SK-N-SH treated with all-trans-retinoic acid at 6 μM for 48 hours (cell line): ENCODE data around the gene CCDC187.

Experiments
- ATAC-seq: fragments of 200-7000 bp; cut with Tn5 transposase; 3 replicates; pipeline ENCODE4 v1.9.1; 2020; ENCODE audit warnings: mild to moderate bottlenecking, moderate library complexity
- ARNTL ChIP-seq: fragments of 450-650 bp; formaldehyde crosslinking; IDR thresholded peaks from 2 replicates; pipeline ENCODE4 v1.5.0; 2020; ENCODE audit warnings: low read depth, mild to moderate bottlenecking, moderate library complexity, borderline replicate concordance
- BACH2 ChIP-seq: fragments of 250-450 bp; sonication (Bioruptor Pico); IDR thresholded peaks from 2 replicates; pipeline ENCODE4 v1.9.0; 2021; ENCODE audit warnings: mild to moderate bottlenecking, borderline replicate concordance
- CSDC2 ChIP-seq: fragments of 250-450 bp; sonication (Bioruptor Pico); IDR thresholded peaks from 2 replicates; pipeline ENCODE4 v1.5.0; 2020; ENCODE audit warnings: mild to moderate bottlenecking, moderate library complexity
- ESRRG ChIP-seq: fragments of 250-450 bp; sonication (Bioruptor Pico); IDR thresholded peaks from 2 replicates; pipeline ENCODE4 v1.6.1; 2021; ENCODE audit warnings: mild to moderate bottlenecking
- GLIS3 ChIP-seq: fragments of 250-450 bp; sonication (Bioruptor Pico); IDR thresholded peaks from 2 replicates; pipeline ENCODE4 v1.5.0; 2020; ENCODE audit warnings: mild to moderate bottlenecking, moderate library complexity
- OSR1 ChIP-seq: fragments of 250-450 bp; sonication (Bioruptor Pico); IDR thresholded peaks from 2 replicates; pipeline ENCODE4 v1.8.0; 2022; ENCODE audit warnings: moderate library complexity, mild to moderate bottlenecking, inconsistent platforms
- PPARA ChIP-seq: fragments of 250-450 bp; sonication (Bioruptor Pico); IDR thresholded peaks from 2 replicates; pipeline ENCODE4 v1.5.0; 2020; ENCODE audit warnings: mild to moderate bottlenecking, borderline replicate concordance
- SNAI2 ChIP-seq: fragments of 250-450 bp; sonication (Bioruptor Pico); IDR thresholded peaks from 2 replicates; pipeline ENCODE4 v1.5.0; 2020; ENCODE audit warnings: mild to moderate bottlenecking, moderate library complexity
- TCF4 ChIP-seq: fragments of 250-450 bp; sonication (Bioruptor Pico); IDR thresholded peaks from 2 replicates; pipeline ENCODE4 v1.8.0; 2021; ENCODE audit warnings: mild to moderate bottlenecking, moderate library complexity, borderline replicate concordance
- ZC3H10 ChIP-seq: fragments of 250-450 bp; sonication (Bioruptor Pico); IDR thresholded peaks from 2 replicates; pipeline ENCODE4 v1.5.1; 2021; ENCODE audit warnings: mild to moderate bottlenecking, moderate library complexity
- ZFP30 ChIP-seq: fragments of 450-650 bp; formaldehyde crosslinking; IDR thresholded peaks from 2 replicates; pipeline ENCODE4 v1.5.0; 2022; ENCODE audit warnings: mild to moderate bottlenecking, moderate library complexity
- ZNF565 ChIP-seq: fragments of 450-650 bp; formaldehyde crosslinking; conservative IDR thresholded peaks from 2 replicates; pipeline ENCODE4 v1.5.0; 2020; ENCODE audit warnings: low read depth, mild to moderate bottlenecking, moderate library complexity
- ZNF70 ChIP-seq: fragments of 450-650 bp; formaldehyde crosslinking; IDR thresholded peaks from 2 replicates; pipeline ENCODE4 v1.5.0; 2020; ENCODE audit warnings: mild to moderate bottlenecking, moderate library complexity
- ZNF8 ChIP-seq: fragments of 450-650 bp; formaldehyde crosslinking; IDR thresholded peaks from 2 replicates; pipeline ENCODE4 v1.5.0; 2020; ENCODE audit warnings: mild to moderate bottlenecking, moderate library complexity
- TF ChIP-seq, protein P1 (sequence below): fragments of 250-450 bp; sonication (Bioruptor Pico); IDR thresholded peaks from 2 replicates; pipeline ENCODE4 v1.5.1; 2021; ENCODE audit warnings: mild to moderate bottlenecking, moderate library complexity
- TF ChIP-seq, protein P2 (sequence below): fragments of 250-450 bp; sonication (Bioruptor Pico); IDR thresholded peaks from 2 replicates; pipeline ENCODE4 v1.5.0; 2020; ENCODE audit warnings: mild to moderate bottlenecking, moderate library complexity
- TF ChIP-seq, protein P3 (sequence below): fragments of 250-450 bp; sonication (Bioruptor Pico); IDR thresholded peaks from 2 replicates; pipeline ENCODE4 v1.8.0; 2020; ENCODE audit warnings: mild to moderate bottlenecking, moderate library complexity, borderline replicate concordance
- TF ChIP-seq, protein P4 (sequence below): fragments of 250-450 bp; sonication (Bioruptor Pico); IDR thresholded peaks from 2 replicates; pipeline ENCODE4 v1.5.1; 2020; ENCODE audit warnings: low read depth, mild to moderate bottlenecking, moderate library complexity

CCDC187 gene

DNA sequence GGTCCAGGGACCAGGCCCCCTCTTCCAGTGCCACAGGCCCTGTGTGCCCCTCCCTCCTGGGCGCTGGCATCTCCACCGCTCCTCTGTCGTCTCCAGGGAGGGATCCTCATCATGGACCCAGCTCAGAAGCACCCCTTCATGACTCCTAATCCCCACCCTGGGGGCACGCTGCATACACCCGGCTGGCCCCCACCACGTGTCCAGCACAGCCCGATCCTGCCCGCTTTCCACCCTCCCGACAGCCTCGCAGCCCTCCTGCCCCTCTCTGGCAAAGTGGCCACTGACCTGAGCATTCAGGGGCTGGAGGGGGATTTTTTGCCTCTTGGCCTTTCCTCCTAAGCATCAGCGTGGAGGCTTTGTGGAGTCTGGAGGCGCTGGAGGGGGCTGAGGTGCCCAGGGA is 1.4 kb downstream of the CCDC187 start:
- ATAC-seq = no peak
- TF ChIP-seq OSR1 (CRISPR knock-in tag) = no peak
- TF ChIP-seq, protein P1, sequence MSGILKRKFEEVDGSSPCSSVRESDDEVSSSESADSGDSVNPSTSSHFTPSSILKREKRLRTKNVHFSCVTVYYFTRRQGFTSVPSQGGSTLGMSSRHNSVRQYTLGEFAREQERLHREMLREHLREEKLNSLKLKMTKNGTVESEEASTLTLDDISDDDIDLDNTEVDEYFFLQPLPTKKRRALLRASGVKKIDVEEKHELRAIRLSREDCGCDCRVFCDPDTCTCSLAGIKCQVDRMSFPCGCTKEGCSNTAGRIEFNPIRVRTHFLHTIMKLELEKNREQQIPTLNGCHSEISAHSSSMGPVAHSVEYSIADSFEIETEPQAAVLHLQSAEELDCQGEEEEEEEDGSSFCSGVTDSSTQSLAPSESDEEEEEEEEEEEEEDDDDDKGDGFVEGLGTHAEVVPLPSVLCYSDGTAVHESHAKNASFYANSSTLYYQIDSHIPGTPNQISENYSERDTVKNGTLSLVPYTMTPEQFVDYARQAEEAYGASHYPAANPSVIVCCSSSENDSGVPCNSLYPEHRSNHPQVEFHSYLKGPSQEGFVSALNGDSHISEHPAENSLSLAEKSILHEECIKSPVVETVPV = no peak
- TF ChIP-seq, protein P2, sequence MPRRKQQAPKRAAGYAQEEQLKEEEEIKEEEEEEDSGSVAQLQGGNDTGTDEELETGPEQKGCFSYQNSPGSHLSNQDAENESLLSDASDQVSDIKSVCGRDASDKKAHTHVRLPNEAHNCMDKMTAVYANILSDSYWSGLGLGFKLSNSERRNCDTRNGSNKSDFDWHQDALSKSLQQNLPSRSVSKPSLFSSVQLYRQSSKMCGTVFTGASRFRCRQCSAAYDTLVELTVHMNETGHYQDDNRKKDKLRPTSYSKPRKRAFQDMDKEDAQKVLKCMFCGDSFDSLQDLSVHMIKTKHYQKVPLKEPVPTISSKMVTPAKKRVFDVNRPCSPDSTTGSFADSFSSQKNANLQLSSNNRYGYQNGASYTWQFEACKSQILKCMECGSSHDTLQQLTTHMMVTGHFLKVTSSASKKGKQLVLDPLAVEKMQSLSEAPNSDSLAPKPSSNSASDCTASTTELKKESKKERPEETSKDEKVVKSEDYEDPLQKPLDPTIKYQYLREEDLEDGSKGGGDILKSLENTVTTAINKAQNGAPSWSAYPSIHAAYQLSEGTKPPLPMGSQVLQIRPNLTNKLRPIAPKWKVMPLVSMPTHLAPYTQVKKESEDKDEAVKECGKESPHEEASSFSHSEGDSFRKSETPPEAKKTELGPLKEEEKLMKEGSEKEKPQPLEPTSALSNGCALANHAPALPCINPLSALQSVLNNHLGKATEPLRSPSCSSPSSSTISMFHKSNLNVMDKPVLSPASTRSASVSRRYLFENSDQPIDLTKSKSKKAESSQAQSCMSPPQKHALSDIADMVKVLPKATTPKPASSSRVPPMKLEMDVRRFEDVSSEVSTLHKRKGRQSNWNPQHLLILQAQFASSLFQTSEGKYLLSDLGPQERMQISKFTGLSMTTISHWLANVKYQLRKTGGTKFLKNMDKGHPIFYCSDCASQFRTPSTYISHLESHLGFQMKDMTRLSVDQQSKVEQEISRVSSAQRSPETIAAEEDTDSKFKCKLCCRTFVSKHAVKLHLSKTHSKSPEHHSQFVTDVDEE (CRISPR knock-in tag) = no peak
- no peak for TF ChIP-seq ARNTL (CRISPR knock-in tag)
- TF ChIP-seq ESRRG (CRISPR knock-in tag) = no peak
- TF ChIP-seq TCF4 (CRISPR knock-in tag) = no peak

DNA sequence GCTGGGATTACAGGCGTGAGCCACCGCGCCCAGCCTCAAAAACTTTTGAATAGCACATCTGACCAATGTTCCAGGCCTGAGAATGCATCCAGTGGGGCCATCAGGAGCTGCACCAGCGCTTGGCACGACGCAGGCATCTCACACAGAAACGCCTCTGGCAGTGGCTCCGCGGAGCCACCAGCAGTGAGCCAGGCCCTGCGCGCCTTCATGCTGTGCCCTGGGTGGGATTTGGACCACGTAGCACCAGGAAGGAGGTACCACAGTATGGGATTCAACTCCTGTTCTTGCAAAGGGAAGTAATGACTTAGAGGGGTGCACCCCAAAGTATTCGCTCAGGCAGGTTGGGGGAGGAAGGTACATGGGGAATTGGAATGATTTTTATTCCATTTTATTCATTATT is 3.0 kb downstream of the CCDC187 start:
- no peak for ATAC-seq
- TF ChIP-seq SNAI2 (no peak), ZC3H10 (CRISPR knock-in tag) (no peak), ZNF565 (no peak), ZNF70 (CRISPR knock-in tag) (no peak), GLIS3 (CRISPR knock-in tag) (no peak), TCF4 (CRISPR knock-in tag) (no peak)
- TF ChIP-seq, protein P3, sequence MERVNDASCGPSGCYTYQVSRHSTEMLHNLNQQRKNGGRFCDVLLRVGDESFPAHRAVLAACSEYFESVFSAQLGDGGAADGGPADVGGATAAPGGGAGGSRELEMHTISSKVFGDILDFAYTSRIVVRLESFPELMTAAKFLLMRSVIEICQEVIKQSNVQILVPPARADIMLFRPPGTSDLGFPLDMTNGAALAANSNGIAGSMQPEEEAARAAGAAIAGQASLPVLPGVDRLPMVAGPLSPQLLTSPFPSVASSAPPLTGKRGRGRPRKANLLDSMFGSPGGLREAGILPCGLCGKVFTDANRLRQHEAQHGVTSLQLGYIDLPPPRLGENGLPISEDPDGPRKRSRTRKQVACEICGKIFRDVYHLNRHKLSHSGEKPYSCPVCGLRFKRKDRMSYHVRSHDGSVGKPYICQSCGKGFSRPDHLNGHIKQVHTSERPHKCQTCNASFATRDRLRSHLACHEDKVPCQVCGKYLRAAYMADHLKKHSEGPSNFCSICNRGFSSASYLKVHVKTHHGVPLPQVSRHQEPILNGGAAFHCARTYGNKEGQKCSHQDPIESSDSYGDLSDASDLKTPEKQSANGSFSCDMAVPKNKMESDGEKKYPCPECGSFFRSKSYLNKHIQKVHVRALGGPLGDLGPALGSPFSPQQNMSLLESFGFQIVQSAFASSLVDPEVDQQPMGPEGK = no peak

DNA sequence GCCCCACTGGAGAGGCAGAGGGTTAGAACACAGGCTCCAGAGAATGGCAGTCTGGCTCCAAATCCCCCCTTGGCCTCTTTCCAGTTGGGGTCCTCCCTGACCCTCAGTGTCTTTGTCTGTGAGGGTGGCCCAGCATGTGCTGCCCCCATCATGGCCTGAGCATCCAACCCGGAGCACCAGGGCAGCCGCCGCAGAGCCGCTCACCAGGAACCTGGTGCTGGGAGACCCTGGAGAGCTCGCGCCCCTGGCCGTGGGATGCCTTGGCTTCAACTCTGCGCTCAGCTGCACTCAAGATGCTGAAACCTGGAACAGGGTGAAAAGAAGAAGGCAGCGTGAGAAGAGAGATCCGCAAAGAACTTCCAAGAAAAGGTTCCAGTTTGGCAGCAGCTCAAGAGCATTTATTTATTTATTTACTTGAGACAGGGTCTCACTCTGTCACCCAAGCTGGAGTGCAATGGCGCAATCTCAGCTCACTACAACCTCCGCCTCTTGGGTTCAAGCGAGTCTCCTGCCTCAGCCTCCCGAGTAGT is 3.8 kb downstream of the CCDC187 start:
- ATAC-seq = no peak
- TF ChIP-seq PPARA (no peak), CSDC2 (CRISPR knock-in tag) (no peak), ZFP30 (CRISPR knock-in tag) (no peak)
- TF ChIP-seq, protein P1 = no peak

DNA sequence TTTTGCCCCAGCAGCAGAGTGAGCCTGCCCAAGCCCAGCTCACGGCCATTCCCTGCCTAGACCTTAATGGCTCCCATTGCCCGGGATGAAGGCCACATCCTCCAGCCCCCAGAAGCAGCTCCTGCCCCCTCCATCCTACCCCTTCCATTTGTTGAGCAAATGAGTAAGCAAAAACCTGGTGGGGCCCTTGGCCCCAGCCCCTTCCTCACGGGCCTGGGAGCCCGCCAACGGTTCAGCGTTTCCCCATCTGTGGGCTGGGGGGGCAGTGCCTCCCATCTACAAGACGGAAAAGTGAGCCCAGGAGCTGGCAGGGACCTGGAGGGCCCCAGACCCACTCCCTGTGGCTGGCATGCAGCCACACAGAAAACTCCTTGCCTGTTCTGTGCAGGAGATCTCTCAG is 4.4 kb downstream of the CCDC187 start:
- TF ChIP-seq BACH2 = no peak
- TF ChIP-seq GLIS3 (CRISPR knock-in tag) = no peak
- TF ChIP-seq ARNTL (CRISPR knock-in tag) = no peak
- no peak for TF ChIP-seq SNAI2
- TF ChIP-seq, protein P3 = no peak
- TF ChIP-seq, protein P4, sequence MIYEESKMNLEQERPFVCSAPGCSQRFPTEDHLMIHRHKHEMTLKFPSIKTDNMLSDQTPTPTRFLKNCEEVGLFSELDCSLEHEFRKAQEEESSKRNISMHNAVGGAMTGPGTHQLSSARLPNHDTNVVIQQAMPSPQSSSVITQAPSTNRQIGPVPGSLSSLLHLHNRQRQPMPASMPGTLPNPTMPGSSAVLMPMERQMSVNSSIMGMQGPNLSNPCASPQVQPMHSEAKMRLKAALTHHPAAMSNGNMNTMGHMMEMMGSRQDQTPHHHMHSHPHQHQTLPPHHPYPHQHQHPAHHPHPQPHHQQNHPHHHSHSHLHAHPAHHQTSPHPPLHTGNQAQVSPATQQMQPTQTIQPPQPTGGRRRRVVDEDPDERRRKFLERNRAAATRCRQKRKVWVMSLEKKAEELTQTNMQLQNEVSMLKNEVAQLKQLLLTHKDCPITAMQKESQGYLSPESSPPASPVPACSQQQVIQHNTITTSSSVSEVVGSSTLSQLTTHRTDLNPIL (CRISPR knock-in tag) = no peak
- TF ChIP-seq, protein P1 = no peak
- TF ChIP-seq ZC3H10 (CRISPR knock-in tag) = no peak
- TF ChIP-seq ZNF565 = no peak
- no peak for TF ChIP-seq ZNF8 (CRISPR knock-in tag)
- TF ChIP-seq CSDC2 (CRISPR knock-in tag) = no peak
- no peak for TF ChIP-seq ZNF70 (CRISPR knock-in tag)
- TF ChIP-seq ZFP30 (CRISPR knock-in tag) = no peak
- TF ChIP-seq PPARA = no peak
- TF ChIP-seq TCF4 (CRISPR knock-in tag) = no peak
- no peak for TF ChIP-seq OSR1 (CRISPR knock-in tag)
- ATAC-seq = no peak
